HG02763 (cell line): Measurements from ENCODE around the gene MVB12B.

ENCODE experiments used
- ATAC-seq: cut with Tn5 transposase; IDR thresholded peaks from one replicate; pipeline ENCODE4 v1.9.1; 2021; ENCODE audit warnings: mild to moderate bottlenecking, moderate library complexity; ENCODE audit not compliant: unreplicated experiment

MVB12B gene

GRCh38 chr9:126500600-126501382 is 174.2 kb downstream of the MVB12B start:
- no peak for ATAC-seq

GRCh38 chr9:126501383-126502331 is 175.0 kb downstream of the MVB12B start:
- no peak for ATAC-seq

GRCh38 chr9:126502417-126503332 is 176.0 kb downstream of the MVB12B start:
- no peak for ATAC-seq

GRCh38 chr9:126503333-126504085 is 176.9 kb downstream of the MVB12B start:
- ATAC-seq: no peak

GRCh38 chr9:126504086-126504976 is 177.7 kb downstream of the MVB12B start:
- no peak for ATAC-seq

GRCh38 chr9:126504977-126505455 is 178.4 kb downstream of the MVB12B start:
- no peak for ATAC-seq

GRCh38 chr9:126505697-126506346 is 179.2 kb downstream of the MVB12B start:
- no peak for ATAC-seq

- no peak for ATAC-seq
These were observed 180.0 kb downstream of the MVB12B start for GRCh38 chr9:126506361-126507317.

- ATAC-seq: no peak
These were observed 180.9 kb downstream of the MVB12B start for GRCh38 chr9:126507318-126508109.

GRCh38 chr9:126508171-126508591 is 181.6 kb downstream of the MVB12B start:
- ATAC-seq: no peak

- ATAC-seq: no peak
These were observed 182.3 kb downstream of the MVB12B start for GRCh38 chr9:126508928-126509327.

- ATAC-seq: no peak
These were observed 183.1 kb downstream of the MVB12B start for GRCh38 chr9:126509718-126510117.

GRCh38 chr9:126510564-126510963 is 183.9 kb downstream of the MVB12B start:
- no peak for ATAC-seq

- ATAC-seq: no peak
These were observed 184.8 kb downstream of the MVB12B start for GRCh38 chr9:126511411-126511810.

GRCh38 chr9:126513159-126514036 is 186.8 kb downstream of the MVB12B start:
- ATAC-seq: no peak
